ENCODE results near the gene CELF1.

CELF1 gene

DNA sequence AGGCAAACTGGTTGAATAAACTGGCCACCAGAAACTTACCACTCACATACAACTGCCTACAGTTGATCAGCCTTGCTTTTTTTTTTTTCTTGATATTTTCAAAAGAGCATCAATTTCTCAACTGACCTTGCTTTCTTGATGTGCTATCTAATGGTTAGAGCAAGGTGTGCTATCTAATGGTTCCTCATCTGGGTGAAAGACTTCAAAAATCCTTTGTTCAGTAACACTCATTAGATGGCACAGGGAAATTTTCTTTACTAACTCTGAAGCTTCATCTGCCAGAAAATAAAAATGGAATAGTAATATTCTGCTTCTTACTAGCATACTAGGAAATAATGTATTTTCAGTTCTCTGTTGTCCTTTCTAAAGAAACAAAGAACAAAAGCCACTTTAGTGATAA, 52.8 kb downstream of the CELF1 start:
- H3K9ac ChIP-seq (ENCODE audit: insufficient read length, low read depth) = no peak overlapping the region
- H3K27me3 ChIP-seq (ENCODE audit: insufficient read depth, insufficient read length) = no peaks in the 10 kb centered on the region
- H3K36me3 ChIP-seq (ENCODE audit: insufficient read depth, insufficient read length, low read length) = peaks cover 39% of the 10 kb centered on the region
- no peaks in the 10 kb centered on the region for H3K9me3 ChIP-seq (ENCODE audit: insufficient read depth, low read length)
- TF ChIP-seq YY1 (IDR thresholded peaks at IDR 0.05; ENCODE audit: insufficient read depth, insufficient read length) = no peak
- TF ChIP-seq SUZ12 (IDR thresholded peaks at IDR 0.05; ENCODE audit: extremely low read depth, insufficient read depth, insufficient read length) = no peak
- TF ChIP-seq ZNF274 (IDR thresholded peaks at IDR 0.05; ENCODE audit: low read depth, low read length) = no peak
- DNase-seq (ENCODE audit: low read depth, low spot score) = no peak
- H3K4me1 ChIP-seq (ENCODE audit: insufficient read depth, insufficient read length) = peaks cover 4% of the 10 kb centered on the region
- no peak overlapping the region for H3K4me3 ChIP-seq (ENCODE audit: insufficient read length, low read depth)

DNA sequence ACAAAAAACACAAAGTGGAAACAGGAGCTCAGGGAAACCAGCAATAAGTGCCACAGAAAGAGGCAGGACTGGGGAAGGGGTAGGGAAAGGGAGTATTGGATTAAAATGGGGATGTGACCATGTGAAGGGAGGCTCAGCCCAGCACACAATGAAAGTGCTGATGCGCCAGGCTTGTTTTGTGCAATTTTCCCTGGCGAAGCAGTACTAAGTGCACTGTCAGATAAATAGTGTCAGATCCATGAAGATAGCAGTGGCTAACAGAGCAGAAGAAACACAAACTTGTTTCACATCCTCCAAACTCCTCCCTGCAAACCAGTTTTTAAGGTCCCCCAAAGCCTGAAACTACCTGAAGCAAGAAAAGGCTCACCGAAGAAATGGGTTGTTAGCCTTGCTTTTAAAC, 53.3 kb downstream of the CELF1 start:
- DNase-seq (ENCODE audit: low read depth, low spot score) = no peak
- Histone ChIP-seq H3K9ac (ENCODE audit: insufficient read length, low read depth) (no peak overlapping the region), H3K4me1 (ENCODE audit: insufficient read depth, insufficient read length) (peaks cover 4% of the 10 kb centered on the region), H3K9me3 (ENCODE audit: insufficient read depth, low read length) (no peaks in the 10 kb centered on the region), H3K4me3 (ENCODE audit: insufficient read length, low read depth) (no peak overlapping the region), H3K36me3 (ENCODE audit: insufficient read depth, insufficient read length, low read length) (peaks cover 44% of the 10 kb centered on the region), H3K27me3 (ENCODE audit: insufficient read depth, insufficient read length) (no peaks in the 10 kb centered on the region)
- TF ChIP-seq SUZ12 (IDR thresholded peaks at IDR 0.05; ENCODE audit: extremely low read depth, insufficient read depth, insufficient read length) (no peak), ZNF274 (IDR thresholded peaks at IDR 0.05; ENCODE audit: low read depth, low read length) (no peak), YY1 (IDR thresholded peaks at IDR 0.05; ENCODE audit: insufficient read depth, insufficient read length) (no peak)

DNA sequence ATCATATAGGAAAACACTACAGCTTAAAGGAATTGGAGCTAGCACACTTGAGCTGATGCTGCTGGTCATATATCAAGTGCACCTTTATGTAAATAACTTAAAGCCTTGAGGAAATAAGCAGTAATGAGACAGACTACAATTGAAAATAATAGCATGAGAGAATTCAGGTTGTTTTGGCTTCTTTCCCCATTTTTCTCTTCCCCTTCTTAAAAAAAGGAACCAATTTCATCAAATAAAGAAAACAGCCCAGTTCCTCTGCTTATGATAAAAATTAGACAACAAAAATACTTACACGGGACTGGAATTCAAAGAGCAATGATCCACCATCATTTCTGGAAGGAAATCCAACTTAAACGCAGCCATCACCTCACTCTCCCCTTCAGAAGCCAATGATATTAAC, 53.8 kb downstream of the CELF1 start:
- TF ChIP-seq ZNF274 (IDR thresholded peaks at IDR 0.05; ENCODE audit: low read depth, low read length) (no peak), SUZ12 (IDR thresholded peaks at IDR 0.05; ENCODE audit: extremely low read depth, insufficient read depth, insufficient read length) (no peak), YY1 (IDR thresholded peaks at IDR 0.05; ENCODE audit: insufficient read depth, insufficient read length) (no peak)
- H3K9ac ChIP-seq (ENCODE audit: insufficient read length, low read depth) = no peak overlapping the region
- no peak overlapping the region for H3K4me3 ChIP-seq (ENCODE audit: insufficient read length, low read depth)
- H3K27me3 ChIP-seq (ENCODE audit: insufficient read depth, insufficient read length) = no peaks in the 10 kb centered on the region
- no peaks in the 10 kb centered on the region for H3K9me3 ChIP-seq (ENCODE audit: insufficient read depth, low read length)
- peaks cover 4% of the 10 kb centered on the region for H3K4me1 ChIP-seq (ENCODE audit: insufficient read depth, insufficient read length)
- DNase-seq (ENCODE audit: low read depth, low spot score) = no peak
- H3K36me3 ChIP-seq (ENCODE audit: insufficient read depth, insufficient read length, low read length) = peaks cover 49% of the 10 kb centered on the region

DNA sequence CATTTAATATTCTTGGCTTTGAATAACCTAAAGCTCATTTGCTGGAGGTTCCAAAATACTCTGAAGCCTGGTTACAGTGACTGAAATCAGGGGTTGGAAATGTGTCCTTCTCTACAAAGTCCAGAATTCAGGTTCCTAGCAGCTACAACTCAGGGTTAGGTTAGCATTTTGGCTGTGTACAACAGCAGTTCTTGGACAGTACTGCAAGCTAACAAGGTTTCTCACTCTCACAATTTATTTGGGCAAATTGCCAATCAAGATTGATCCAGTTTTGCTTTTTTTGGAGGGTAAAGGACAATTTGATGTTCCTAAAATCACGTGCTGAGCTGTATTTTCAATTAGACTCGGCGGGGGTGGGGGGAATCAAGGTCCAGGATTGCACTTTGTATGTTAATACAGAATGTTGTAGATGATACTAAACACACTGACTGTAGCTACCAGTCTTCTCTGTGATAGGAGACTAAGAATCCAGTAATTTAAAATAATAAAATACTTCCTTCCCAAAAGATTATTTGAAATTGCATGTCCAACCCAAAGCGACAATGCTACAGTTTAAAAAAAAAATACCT, 54.3 kb downstream of the CELF1 start:
- DNase-seq (ENCODE audit: low read depth, low spot score) = no peak
- Histone ChIP-seq H3K9me3 (ENCODE audit: insufficient read depth, low read length) (no peaks in the 10 kb centered on the region), H3K4me1 (ENCODE audit: insufficient read depth, insufficient read length) (peaks cover 4% of the 10 kb centered on the region), H3K27me3 (ENCODE audit: insufficient read depth, insufficient read length) (no peaks in the 10 kb centered on the region), H3K9ac (ENCODE audit: insufficient read length, low read depth) (no peak overlapping the region), H3K4me3 (ENCODE audit: insufficient read length, low read depth) (no peak overlapping the region), H3K36me3 (ENCODE audit: insufficient read depth, insufficient read length, low read length) (peaks cover 54% of the 10 kb centered on the region)
- TF ChIP-seq ZNF274 (IDR thresholded peaks at IDR 0.05; ENCODE audit: low read depth, low read length) (no peak), SUZ12 (IDR thresholded peaks at IDR 0.05; ENCODE audit: extremely low read depth, insufficient read depth, insufficient read length) (no peak), YY1 (IDR thresholded peaks at IDR 0.05; ENCODE audit: insufficient read depth, insufficient read length) (no peak)

DNA sequence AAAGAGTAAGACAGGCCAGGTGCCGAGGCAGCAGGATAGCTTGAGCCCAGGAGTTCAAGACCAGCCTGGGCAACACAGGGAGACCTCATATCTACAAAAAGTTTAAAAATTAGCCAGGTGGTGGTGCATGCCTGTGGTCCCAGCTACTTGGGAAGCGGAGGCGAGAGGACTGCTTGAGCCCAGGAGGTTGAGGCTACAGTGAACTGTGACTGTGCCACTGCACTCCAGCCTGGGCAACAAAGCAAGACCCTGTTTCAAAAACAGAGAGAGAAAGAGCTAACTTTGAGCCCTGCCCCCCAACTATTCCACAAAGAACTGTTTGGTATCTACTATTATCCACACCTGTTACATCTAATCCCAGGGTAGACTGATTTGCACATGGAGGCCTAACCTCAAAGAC, 54.8 kb downstream of the CELF1 start:
- Histone ChIP-seq H3K9me3 (ENCODE audit: insufficient read depth, low read length) (no peaks in the 10 kb centered on the region), H3K36me3 (ENCODE audit: insufficient read depth, insufficient read length, low read length) (peaks cover 56% of the 10 kb centered on the region), H3K27me3 (ENCODE audit: insufficient read depth, insufficient read length) (no peaks in the 10 kb centered on the region), H3K4me3 (ENCODE audit: insufficient read length, low read depth) (no peak overlapping the region), H3K9ac (ENCODE audit: insufficient read length, low read depth) (no peak overlapping the region), H3K4me1 (ENCODE audit: insufficient read depth, insufficient read length) (peaks cover 4% of the 10 kb centered on the region)
- TF ChIP-seq ZNF274 (IDR thresholded peaks at IDR 0.05; ENCODE audit: low read depth, low read length) (no peak), SUZ12 (IDR thresholded peaks at IDR 0.05; ENCODE audit: extremely low read depth, insufficient read depth, insufficient read length) (no peak), YY1 (IDR thresholded peaks at IDR 0.05; ENCODE audit: insufficient read depth, insufficient read length) (no peak)
- no peak for DNase-seq (ENCODE audit: low read depth, low spot score)

DNA sequence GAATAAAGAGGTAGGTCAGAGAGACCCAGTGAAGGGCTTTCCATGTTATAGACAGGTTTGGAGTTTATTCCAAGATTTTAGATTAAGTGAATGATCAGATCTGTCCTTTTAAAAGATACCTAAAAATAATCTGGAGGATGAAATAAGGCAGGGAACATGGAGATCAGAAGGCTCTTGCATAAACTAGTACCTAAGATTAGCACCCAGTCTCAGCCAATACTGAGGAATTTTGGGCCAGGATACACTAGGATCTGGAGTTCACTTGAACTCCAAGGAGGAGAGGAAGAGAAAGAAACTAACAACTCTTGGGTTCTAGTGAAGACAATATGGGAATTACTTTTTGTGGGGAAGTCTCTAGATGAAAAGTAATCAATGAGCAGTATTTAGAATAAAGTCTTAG, 56.1 kb downstream of the CELF1 start:
- TF ChIP-seq SUZ12 (IDR thresholded peaks at IDR 0.05; ENCODE audit: extremely low read depth, insufficient read depth, insufficient read length) (no peak), ZNF274 (IDR thresholded peaks at IDR 0.05; ENCODE audit: low read depth, low read length) (no peak), YY1 (IDR thresholded peaks at IDR 0.05; ENCODE audit: insufficient read depth, insufficient read length) (no peak)
- peaks cover 64% of the 10 kb centered on the region for H3K36me3 ChIP-seq (ENCODE audit: insufficient read depth, insufficient read length, low read length)
- no peaks in the 10 kb centered on the region for H3K9me3 ChIP-seq (ENCODE audit: insufficient read depth, low read length)
- H3K4me1 ChIP-seq (ENCODE audit: insufficient read depth, insufficient read length) = peaks cover 4% of the 10 kb centered on the region
- H3K4me3 ChIP-seq (ENCODE audit: insufficient read length, low read depth) = no peak overlapping the region
- H3K9ac ChIP-seq (ENCODE audit: insufficient read length, low read depth) = no peak overlapping the region
- no peak for DNase-seq (ENCODE audit: low read depth, low spot score)
- no peaks in the 10 kb centered on the region for H3K27me3 ChIP-seq (ENCODE audit: insufficient read depth, insufficient read length)

DNA sequence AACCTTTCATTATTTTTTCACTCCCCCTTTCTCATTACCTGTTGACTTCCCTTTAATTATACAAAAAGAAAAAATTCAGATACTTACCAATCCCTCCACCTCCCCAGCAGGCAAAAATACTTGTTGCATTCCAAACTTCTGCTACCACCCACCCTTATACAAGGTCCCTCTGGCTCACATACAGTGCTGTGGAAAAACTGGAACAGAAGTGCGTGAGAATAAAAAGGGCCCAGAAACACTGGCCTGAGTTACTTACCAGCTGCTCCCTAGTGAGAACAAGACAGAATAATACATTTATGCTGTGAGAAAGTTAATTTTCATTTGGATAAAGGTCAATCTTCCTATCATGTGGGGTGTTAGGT, 57.1 kb downstream of the CELF1 start:
- Histone ChIP-seq H3K27me3 (ENCODE audit: insufficient read depth, insufficient read length) (no peaks in the 10 kb centered on the region), H3K4me3 (ENCODE audit: insufficient read length, low read depth) (no peak overlapping the region), H3K9ac (ENCODE audit: insufficient read length, low read depth) (no peak overlapping the region), H3K4me1 (ENCODE audit: insufficient read depth, insufficient read length) (peaks cover under 1% of the 10 kb centered on the region), H3K9me3 (ENCODE audit: insufficient read depth, low read length) (no peaks in the 10 kb centered on the region), H3K36me3 (ENCODE audit: insufficient read depth, insufficient read length, low read length) (peaks cover 64% of the 10 kb centered on the region)
- DNase-seq (ENCODE audit: low read depth, low spot score) = no peak
- no peak for TF ChIP-seq SUZ12 (IDR thresholded peaks at IDR 0.05; ENCODE audit: extremely low read depth, insufficient read depth, insufficient read length)
- no peak for TF ChIP-seq ZNF274 (IDR thresholded peaks at IDR 0.05; ENCODE audit: low read depth, low read length)
- no peak for TF ChIP-seq YY1 (IDR thresholded peaks at IDR 0.05; ENCODE audit: insufficient read depth, insufficient read length)

Measured in NT2/D1 (cell line).